ENCODE measurements around the gene ARHGEF17.
"Not testable (repeated sequence)": the region's sequence is repeated elsewhere in the genome, so short reads cannot be mapped to it uniquely, and the experiment has no call there.

Gene ARHGEF17

GRCh38 chr11:73274191-73274590, 33.9 kb upstream of the ARHGEF17 start:
- not testable (repeated sequence) for DNase-seq

DNA sequence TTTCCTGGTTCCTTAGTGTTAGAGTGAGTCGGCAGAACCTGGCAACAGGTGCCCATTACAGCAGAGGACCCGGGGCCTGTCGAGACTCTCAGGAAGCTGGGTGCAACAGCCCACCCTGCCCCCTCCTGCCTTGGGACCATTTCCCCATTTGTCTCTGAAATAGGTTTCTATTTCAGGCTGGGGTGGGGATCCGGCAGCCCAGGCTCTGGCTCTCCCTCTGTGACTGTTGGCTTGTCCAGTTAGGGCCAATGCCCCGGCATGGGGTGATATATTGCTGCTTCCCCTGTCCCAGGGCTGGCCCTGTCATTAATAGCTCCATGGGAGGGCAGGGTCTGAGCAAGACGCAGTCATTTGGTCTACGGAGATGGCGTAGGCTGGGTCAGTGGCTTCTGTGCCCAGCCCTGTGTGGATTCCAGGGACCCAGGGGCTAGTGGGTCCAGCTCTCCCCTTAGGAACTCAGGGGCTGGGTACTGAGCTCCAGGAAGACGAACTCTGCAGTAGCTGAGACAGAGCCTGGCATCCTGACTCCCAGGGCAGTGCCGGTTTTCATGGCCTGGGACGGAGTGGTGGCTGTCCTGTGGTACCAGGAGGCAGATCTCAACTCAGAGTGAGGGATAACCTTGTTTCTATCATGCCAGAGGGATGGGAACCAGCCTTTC, 33.2 kb upstream of the ARHGEF17 start:
- no peak for DNase-seq

DNA sequence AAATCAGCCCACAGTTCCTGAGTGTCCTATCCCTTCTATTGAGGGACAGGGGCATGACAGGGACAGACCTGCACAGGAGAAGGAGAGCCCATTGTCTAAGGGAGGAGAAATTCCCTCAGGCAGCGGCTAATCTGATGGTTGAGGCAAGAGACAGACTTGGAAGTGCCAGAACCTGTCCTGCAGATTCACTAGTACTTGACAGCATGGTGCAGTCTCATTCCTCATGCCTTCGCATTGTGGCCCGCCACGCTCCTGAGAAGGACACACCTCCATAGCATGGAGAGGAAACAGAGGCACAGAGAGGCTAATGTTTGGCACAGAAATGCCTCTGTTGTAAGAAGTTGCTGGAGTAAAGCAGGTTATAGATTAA, 32.7 kb upstream of the ARHGEF17 start:
- DNase-seq: no peak

DNA sequence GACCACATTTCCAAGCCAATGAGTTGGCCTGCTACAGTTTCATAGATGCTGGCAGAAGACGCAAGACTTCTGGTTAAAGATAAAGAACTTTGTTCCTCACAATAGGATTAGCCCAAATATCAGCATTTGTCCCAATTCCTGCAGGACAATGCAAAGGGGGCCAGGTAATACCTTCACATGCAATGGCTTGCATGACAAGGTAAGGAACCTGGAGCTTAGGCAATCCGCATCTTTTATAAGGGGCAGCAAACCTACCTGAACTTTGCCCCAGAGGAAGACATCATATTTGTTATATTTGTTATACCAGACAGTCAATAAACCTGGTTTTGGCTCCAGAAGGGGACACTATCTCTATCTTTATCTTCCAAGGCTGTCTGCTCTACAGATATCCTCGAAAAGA, 30.6 kb upstream of the ARHGEF17 start:
- no peak for DNase-seq

DNA sequence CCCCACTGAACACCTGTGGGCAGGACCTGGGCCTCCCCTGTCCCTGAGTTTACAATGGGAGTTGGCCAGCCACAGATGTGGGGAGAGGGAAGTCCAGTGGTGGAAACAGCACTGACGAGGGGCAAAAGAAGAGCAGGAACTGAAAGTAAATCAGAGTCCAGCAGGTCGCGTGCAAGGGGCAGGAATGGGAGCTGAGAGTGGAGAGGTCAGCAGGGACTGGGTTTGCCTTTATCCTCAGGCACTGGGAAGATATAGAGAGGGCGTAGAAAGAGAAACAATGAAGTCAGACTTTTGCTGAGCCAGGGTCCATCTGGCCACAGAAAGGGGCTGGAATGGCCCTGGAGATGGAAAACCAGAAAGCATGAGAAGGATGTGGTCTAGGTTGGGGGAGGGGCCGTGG, 27.4 kb upstream of the ARHGEF17 start:
- no peak for DNase-seq

- DNase-seq: no peak
These were observed 26.8 kb upstream of the ARHGEF17 start for GRCh38 chr11:73281201-73281741.

DNA sequence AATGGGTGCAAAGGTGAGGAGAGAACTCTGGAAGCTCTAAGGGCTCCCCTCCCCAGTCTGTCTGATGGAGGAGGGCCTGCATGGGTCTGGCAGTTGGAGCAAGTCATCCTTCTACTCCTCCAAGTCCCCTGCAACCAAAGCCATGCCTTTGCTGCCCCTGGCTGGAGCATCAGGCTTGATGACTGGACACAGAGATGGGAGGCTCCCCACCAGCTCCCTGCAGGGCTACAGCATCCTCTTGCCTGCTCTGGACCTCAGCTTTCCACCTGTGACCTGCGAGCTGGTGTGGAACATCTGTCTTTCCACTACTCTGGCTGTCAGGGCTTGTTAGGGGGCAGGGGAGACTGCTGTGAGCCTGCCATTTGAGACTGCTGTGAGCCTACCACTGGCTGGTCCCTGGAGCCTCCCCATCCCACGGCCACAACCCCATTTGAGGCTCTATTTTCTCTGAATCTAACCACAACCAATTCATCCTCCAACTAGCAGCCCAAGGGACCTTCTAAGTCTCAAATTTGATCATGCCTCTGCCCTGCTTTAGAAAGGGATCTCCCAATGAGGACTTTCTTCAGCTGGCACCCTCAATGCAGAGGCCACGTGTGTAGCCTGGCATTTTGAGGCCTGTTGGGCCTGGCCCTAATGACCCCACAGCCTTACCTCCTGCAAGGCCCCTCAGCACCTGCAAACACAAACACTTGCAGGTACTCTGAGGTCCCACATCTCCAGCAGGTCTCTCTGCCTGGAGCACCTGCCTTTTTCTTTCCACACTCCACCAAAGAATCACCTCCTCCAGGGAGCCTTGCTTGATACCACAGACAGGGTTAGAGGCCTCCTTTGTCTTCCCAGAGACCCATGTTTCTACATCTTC, 26.0 kb upstream of the ARHGEF17 start:
- DNase-seq: no peak

GRCh38 chr11:73283276-73284000, 24.6 kb upstream of the ARHGEF17 start:
- no peak for DNase-seq

DNA sequence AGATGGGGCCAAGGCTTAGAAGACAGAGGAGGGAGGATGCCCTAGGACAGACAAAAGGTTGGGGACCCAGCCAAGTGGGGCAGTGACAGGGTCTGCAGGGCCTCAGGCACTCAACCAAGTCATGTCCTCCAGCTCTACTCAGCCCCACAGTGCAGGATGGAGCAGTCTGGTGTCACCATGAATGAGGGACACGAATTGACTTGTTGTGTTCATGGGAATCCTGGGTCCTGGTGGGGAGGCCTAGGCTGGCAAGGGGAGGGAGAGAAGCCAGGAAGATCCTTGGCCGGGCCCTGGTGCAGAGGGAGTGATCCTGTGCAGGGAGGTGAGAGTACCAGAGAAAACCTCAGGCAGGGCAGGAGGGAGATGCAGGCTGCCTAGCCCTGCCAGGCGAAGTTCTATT, 24.0 kb upstream of the ARHGEF17 start:
- DNase-seq: no peak

GRCh38 chr11:73285721-73286120, 22.4 kb upstream of the ARHGEF17 start:
- no peak for DNase-seq

DNA sequence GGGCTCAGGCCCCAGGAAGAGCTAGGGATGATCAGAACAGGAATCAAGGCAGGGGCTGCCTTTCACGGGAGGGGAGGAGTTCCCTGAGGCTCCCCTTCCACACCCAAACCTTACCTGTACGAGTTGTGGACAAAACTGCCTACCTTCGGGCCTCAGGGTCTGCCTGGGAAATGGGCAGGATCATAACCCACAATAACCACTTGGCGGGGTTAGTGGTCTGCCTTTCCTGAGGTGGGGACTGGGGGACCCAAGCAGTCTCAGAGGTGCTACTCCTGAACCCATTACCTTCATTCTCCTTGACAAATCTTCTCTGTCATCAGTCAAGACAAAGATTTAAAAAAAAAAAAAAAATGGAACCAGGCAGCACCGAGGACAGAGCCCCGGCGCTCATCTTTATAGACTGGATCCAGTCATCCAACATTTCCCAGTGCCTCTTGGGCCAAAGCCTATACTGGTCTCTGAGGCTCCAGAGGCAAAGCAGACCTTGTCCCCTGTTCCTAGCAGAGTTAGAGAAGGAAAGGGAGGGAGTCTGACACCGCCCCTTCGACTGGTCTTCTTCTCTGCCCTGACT, 21.8 kb upstream of the ARHGEF17 start:
- DNase-seq: no peak

- DNase-seq: no peak
These were observed 20.5 kb upstream of the ARHGEF17 start for GRCh38 chr11:73287400-73288101.

DNA sequence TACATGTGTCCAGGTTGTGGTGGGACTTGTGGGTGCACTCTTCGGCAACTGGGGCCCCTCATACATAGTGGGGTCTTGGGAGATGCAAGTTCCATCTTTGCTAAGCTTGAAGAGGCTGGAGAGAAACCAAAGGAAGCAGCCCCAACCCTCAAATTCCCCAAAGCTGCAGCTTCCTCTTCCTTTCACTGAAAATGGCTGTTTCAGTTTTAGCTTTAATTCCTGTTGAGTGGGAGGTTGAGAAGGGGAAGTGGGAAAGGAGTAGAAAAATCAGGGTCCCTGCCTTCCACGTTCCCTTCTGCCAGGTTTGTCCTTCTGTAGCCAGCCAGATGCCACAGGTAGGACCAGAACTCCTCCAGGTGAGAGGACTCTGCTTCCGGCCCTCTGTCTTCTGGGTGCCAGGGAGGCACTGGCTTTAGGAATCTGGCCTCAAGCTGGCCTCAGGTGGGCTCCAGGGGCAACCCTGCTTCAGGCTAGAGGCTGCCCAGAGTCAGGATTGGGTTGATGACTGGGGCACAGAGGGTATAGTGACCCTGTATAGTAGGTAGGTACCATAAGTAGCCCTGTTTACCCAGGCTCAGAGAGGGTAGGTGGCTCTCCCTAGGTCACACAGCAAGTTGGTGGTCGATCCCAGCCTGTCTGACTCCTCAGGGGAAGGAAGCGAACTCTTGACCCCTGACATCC, 19.7 kb upstream of the ARHGEF17 start:
- no peak for DNase-seq

- DNase-seq: peak; percentile 64
These were observed 19.0 kb upstream of the ARHGEF17 start for GRCh38 chr11:73288873-73289707.

GRCh38 chr11:73290536-73290935, 17.5 kb upstream of the ARHGEF17 start:
- DNase-seq: no peak

GRCh38 chr11:73291196-73291595, 16.9 kb upstream of the ARHGEF17 start:
- no peak for DNase-seq

GRCh38 chr11:73291781-73292524, 16.1 kb upstream of the ARHGEF17 start:
- DNase-seq: no peak

DNA sequence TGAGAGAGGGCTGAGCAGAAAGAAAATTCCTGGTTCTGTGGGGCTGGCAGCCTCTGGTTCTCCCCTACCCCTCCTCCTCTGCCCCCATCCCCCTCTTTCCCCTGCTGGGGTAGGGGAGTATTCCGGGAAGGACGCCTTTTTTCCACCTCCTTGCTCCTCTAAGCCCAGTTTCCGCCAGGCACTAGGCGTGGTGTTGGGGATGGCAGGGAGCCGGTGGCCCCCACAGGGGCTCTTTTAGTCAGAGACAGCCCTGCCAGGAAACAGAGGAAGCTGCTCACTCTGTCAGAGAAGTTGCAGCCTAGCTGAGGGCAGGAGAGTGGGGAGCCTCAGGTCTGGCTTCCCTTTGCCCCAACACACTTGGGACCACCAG, 15.6 kb upstream of the ARHGEF17 start:
- DNase-seq: no peak

DNA sequence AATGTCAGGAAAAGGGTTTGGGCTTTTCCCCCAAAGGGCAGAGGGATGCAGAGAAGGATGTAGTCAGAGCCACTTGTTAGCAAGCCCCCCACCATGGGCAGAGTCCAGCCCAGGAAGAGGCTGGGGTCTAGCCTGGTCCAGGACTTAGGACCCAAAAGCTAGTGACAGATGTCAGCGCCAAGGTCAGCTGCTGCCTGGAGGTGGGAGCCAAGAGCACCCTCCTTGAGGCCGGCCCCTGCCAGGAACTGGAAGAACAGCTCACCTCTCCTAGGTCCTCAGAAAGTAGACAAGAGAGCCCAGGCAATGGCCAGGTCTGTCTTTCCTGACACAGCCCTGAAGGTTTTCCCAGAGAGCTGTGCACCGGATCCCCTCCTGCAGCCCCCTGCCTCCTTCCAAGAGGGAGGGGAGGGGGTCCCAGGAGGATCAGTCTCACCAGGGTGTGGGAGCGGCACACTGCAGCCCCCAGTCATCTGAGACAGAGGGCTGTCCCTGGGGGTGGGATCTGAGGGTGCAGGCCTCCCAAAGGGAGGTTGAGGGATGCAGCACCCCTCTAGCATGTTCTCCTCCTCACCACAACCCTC, 14.6 kb upstream of the ARHGEF17 start:
- no peak for DNase-seq

DNA sequence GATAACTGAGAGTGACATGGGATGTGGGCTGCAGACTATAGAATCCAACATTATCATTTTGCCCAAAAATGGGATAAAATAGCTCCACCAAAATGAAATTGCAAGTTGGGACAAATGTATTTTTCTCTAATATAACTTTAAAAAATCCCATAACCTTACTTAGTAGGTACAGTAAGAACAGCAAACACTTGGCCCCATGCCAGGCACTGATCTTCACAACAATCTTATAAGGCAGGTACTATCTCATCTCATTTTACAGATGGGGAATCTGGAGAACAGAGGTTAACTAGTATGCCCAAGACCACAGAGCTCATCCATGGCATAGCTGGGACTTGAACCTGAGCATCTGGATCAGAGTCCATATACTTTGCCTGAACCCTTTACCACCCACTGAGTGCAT, 13.5 kb upstream of the ARHGEF17 start:
- DNase-seq: no peak
